NB4 (cell line): Measurements from ENCODE around the gene GRHL3.
A peak's percentile ranks its signal among the peaks of the same experiment; 100 is the strongest.

Experiments
- DNase-seq: peaks from one replicate; pipeline ENCODE4 v3.0.0; 2010; ENCODE audit warnings: low read depth
- H3K4me3 ChIP-seq: one replicate; pipeline ENCODE4 v1.5.1; 2011; ENCODE audit warnings: mild to moderate bottlenecking, low read depth, low read length, moderate library complexity
- MYC ChIP-seq: IDR thresholded peaks from 2 replicates; pipeline ENCODE4 v1.6.1; 2011; ENCODE audit warnings: low read depth, low read length
- POLR2A ChIP-seq: IDR thresholded peaks from 2 replicates; pipeline ENCODE4 v1.6.1; 2011; ENCODE audit warnings: mild to moderate bottlenecking; ENCODE audit not compliant: insufficient read length; ENCODE audit errors: extremely low read depth
- TF ChIP-seq, protein P1 (sequence below): IDR thresholded peaks from one replicate; pipeline ENCODE4 v1.5.1; 2012; ENCODE audit warnings: low read depth, low read length
- TF ChIP-seq, protein P2 (sequence below): IDR thresholded peaks from 2 replicates; pipeline ENCODE4 v1.6.1; 2011; ENCODE audit warnings: low read depth, low read length

Gene GRHL3

DNA sequence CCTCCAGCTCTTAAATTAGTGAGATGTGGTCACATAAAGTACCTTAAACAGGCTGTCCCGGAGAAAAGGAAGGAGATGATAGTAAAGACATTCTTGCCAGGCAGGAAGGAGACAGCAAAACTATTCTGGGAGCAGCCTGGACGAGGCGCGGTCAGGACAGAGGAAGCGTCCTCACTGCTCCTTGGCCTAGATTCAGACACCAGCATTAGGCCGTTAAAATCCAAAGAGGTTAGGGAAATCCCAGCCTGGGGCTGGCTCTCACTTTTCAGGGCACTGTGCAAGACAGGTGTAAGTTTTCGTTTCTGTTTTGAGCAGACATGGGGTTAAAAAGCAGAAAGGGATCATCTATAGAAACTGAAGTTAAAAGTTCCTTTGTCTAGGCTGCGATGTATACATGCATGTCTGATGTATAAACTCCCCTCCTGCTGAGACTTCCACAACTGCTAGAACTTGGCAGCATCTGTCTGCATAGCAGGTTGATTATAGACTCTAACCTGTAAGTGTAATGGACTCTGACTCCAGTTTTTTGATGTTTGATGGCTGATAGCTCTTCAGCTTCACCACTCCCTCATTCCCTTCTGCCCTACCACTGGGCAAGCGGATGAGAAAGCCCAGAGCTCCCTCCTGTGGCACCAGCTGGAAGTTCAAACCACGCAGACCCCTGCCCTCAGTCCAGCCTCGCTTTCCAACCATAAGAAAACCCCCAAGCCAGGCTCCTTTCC, 72.9 kb downstream of the GRHL3 start:
- no peak overlapping the region for H3K4me3 ChIP-seq
- TF ChIP-seq, protein P1, sequence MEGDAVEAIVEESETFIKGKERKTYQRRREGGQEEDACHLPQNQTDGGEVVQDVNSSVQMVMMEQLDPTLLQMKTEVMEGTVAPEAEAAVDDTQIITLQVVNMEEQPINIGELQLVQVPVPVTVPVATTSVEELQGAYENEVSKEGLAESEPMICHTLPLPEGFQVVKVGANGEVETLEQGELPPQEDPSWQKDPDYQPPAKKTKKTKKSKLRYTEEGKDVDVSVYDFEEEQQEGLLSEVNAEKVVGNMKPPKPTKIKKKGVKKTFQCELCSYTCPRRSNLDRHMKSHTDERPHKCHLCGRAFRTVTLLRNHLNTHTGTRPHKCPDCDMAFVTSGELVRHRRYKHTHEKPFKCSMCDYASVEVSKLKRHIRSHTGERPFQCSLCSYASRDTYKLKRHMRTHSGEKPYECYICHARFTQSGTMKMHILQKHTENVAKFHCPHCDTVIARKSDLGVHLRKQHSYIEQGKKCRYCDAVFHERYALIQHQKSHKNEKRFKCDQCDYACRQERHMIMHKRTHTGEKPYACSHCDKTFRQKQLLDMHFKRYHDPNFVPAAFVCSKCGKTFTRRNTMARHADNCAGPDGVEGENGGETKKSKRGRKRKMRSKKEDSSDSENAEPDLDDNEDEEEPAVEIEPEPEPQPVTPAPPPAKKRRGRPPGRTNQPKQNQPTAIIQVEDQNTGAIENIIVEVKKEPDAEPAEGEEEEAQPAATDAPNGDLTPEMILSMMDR: peak; percentile 74
- no peak for TF ChIP-seq POLR2A
- DNase-seq: peak; percentile 59

DNA sequence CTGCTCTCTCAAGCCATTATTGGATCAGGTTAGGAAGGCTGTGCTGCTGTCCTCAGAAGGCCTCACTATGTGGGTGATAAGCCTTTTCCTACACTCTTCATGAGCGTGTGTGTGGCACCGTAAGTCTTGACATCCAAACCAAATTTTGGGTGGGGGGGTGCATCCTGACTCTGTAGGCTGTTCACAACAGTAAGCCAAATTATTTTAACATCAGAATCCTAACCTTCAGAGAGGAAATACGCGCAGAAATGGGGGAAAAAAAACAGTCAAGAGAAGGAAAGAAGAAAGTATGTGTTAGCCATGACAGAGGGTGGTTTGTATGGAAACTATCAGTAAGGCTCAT, 73.4 kb downstream of the GRHL3 start:
- TF ChIP-seq POLR2A: no peak
- TF ChIP-seq, protein P1: no peak
- TF ChIP-seq, protein P2, sequence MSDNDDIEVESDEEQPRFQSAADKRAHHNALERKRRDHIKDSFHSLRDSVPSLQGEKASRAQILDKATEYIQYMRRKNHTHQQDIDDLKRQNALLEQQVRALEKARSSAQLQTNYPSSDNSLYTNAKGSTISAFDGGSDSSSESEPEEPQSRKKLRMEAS: no peak
- no peak for TF ChIP-seq MYC
- H3K4me3 ChIP-seq: no peak overlapping the region
- DNase-seq: no peak

DNA sequence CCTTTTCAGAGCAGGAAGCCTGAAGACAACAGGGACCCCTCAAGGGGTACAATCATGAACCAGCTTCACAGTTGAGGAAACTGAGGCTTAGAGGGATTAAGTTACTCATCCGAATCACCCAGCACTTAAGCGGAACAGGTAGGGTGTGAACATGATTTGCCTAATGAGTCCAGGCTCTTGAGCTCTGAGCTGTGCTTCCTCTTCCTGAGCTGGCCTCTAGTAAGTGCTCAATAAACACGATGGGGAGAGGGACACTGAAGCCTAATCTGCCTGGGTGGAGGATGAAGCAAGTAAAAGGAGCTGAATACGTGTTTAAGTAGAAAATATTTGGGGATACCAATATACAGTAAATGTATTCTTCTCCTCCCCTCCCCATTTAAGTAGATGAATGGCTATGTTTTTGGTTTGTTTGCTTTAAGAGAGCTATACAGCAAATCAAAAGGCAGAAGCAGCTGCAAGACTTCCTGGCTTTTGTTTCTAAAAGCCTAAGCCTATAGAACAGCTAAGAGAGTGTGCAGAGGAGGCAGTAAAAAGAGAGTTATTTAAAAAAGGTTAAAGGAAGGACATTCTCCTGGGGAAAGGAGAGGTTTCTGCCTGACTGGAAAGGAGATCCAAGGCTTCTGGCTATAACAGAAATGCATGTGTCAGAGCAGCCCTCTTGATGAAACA, 74.0 kb downstream of the GRHL3 start:
- TF ChIP-seq, protein P2: no peak
- TF ChIP-seq MYC (no peak), POLR2A (no peak)
- TF ChIP-seq, protein P1: no peak
- H3K4me3 ChIP-seq: no peak overlapping the region
- DNase-seq: no peak

DNA sequence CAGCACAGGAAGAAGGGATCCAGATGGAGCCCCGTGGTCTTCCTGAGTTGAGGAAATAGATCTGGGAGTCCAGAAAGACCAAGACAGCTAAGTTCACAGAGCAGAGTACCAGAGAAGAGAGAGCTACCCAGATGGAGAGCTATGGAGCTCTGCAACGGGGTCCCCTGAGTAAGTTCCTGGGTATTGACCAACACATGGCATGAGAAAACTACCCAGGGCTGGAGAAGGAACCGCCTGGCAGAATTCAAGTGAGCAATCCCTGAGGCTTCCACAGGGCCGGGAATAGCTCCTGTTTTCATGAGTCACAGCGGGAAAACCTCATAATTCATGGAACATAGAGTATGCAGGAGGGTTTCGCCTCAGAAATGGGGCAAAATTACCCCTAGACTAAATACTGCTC, 74.7 kb downstream of the GRHL3 start:
- no peak for DNase-seq
- H3K4me3 ChIP-seq: no peak overlapping the region
- no peak for TF ChIP-seq POLR2A
- TF ChIP-seq, protein P2: no peak
- TF ChIP-seq MYC: no peak
- TF ChIP-seq, protein P1: no peak

DNA sequence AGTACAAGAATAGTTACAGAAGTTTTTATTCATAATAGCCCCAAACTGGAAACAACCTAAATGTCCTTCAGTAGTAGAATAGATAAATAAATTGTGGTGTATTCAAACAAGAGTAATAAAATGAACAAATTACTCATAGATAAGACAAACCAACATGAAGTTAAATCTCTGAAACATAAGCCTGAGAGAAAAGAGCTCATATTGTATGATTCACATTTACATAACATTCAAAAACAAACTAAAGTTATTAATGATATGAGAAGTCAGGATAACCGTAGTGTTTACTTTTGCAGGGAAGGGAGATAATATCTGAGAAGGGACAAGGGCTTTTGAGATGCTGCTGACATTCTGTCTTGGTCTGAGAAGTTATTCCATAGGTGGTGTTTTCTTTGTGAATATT, 80.9 kb downstream of the GRHL3 start:
- no peak for DNase-seq
- no peak overlapping the region for H3K4me3 ChIP-seq
- TF ChIP-seq, protein P1: no peak
- TF ChIP-seq, protein P2: no peak
- TF ChIP-seq POLR2A (no peak), MYC (no peak)

DNA sequence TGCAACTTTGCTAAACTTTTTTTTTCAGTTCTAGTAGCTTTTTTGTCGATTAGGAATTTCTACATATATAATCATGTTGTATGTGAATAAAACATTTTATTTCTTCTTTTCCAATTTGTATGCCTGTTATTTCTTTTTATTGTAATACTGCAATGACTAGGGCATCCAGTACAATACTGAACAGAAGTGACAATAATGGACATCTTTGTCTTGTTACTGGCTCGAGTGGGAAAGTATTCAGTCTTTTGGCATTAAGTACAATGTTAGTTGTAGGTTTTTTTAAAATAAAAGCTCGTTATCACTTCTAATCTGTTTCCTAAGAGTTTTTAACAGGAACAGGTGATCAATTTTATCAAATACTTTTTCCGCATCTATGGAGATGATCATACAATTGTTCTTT, 84.6 kb downstream of the GRHL3 start:
- no peak for DNase-seq
- no peak overlapping the region for H3K4me3 ChIP-seq
- TF ChIP-seq, protein P2: no peak
- no peak for TF ChIP-seq MYC
- no peak for TF ChIP-seq POLR2A
- TF ChIP-seq, protein P1: no peak
